ENCODE data around the gene FBXO11. TPM values are rescaled to one million over a fixed set of nuclear protein-coding genes. Genes with fewer than 3 reads are reported as not detected.
A peak's percentile ranks its signal among the peaks of the same experiment; 100 is the strongest.

The FBXO11 gene
- total and polyA plus RNA-seq, 8 donors: 56.2 to 101 (median 89.2) TPM

GRCh38 chr2:47805850-47806249 lies 100.4 kb downstream of the FBXO11 start:
- DNase-seq (no peak), ATAC-seq (no peak)
- peaks cover 4 to 99% of the 10 kb centered on the region in 2 donors for H3K36me3 ChIP-seq
- no peaks in the 10 kb centered on the region for H3K27me3 ChIP-seq
- no peak overlapping the region for H3K4me3 ChIP-seq
- H3K27ac ChIP-seq: no peak overlapping the region
- peaks cover 0 to 11% of the 10 kb centered on the region in 2 donors for H3K4me1 ChIP-seq
- TF ChIP-seq, protein P1, sequence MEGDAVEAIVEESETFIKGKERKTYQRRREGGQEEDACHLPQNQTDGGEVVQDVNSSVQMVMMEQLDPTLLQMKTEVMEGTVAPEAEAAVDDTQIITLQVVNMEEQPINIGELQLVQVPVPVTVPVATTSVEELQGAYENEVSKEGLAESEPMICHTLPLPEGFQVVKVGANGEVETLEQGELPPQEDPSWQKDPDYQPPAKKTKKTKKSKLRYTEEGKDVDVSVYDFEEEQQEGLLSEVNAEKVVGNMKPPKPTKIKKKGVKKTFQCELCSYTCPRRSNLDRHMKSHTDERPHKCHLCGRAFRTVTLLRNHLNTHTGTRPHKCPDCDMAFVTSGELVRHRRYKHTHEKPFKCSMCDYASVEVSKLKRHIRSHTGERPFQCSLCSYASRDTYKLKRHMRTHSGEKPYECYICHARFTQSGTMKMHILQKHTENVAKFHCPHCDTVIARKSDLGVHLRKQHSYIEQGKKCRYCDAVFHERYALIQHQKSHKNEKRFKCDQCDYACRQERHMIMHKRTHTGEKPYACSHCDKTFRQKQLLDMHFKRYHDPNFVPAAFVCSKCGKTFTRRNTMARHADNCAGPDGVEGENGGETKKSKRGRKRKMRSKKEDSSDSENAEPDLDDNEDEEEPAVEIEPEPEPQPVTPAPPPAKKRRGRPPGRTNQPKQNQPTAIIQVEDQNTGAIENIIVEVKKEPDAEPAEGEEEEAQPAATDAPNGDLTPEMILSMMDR (IDR thresholded peaks at IDR 0.05): no peak
- intact Hi-C loops (cut with DNase I): no loop called here
- H3K9me3 ChIP-seq: peaks cover 0 to 7% of the 10 kb centered on the region in 2 donors

GRCh38 chr2:47803770-47804169 lies 102.5 kb downstream of the FBXO11 start:
- Histone ChIP-seq H3K4me1 (peaks cover 0 to 25% of the 10 kb centered on the region in 2 donors), H3K4me3 (no peak overlapping the region), H3K27me3 (no peaks in the 10 kb centered on the region), H3K27ac (no peak overlapping the region), H3K9me3 (peaks cover 0 to 7% of the 10 kb centered on the region in 2 donors), H3K36me3 (peaks cover 4 to 99% of the 10 kb centered on the region in 2 donors)
- TF ChIP-seq, protein P1 (IDR thresholded peaks at IDR 0.05): no peak
- intact Hi-C loops (cut with DNase I): no loop called here
- ATAC-seq: no peak
- no peak for DNase-seq

DNA sequence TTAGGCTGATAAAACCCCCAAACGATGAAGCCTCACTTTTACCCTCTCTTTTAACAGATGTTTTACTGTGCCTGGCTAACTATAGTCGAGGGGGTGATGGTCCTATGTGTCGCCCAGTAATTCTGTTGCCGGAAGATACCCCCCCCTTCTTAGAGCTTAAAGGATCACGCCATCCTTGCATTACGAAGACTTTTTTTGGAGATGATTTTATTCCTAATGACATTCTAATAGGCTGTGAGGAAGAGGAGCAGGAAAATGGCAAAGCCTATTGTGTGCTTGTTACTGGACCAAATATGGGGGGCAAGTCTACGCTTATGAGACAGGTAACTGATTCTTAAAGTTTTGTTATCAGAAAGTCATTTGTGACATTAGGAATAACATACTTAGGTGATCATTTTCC lies 102.9 kb downstream of the FBXO11 start:
- intact Hi-C loops (cut with DNase I): no loop called here
- TF ChIP-seq, protein P1 (IDR thresholded peaks at IDR 0.05): no peak
- Histone ChIP-seq H3K4me1 (peaks cover 0 to 28% of the 10 kb centered on the region in 2 donors), H3K4me3 (no peak overlapping the region), H3K27me3 (no peaks in the 10 kb centered on the region), H3K36me3 (peaks cover 4 to 99% of the 10 kb centered on the region in 2 donors), H3K27ac (no peak overlapping the region), H3K9me3 (peaks cover 0 to 7% of the 10 kb centered on the region in 2 donors)
- ATAC-seq: no peak
- no peak for DNase-seq

GRCh38 chr2:47801118-47801517 lies 105.2 kb downstream of the FBXO11 start:
- TF ChIP-seq, protein P1 (IDR thresholded peaks at IDR 0.05): no peak
- no peak overlapping the region for H3K27ac ChIP-seq
- H3K36me3 ChIP-seq: peaks cover 4 to 100% of the 10 kb centered on the region in 2 donors
- no peak for ATAC-seq
- H3K4me3 ChIP-seq: no peak overlapping the region
- H3K27me3 ChIP-seq: no peaks in the 10 kb centered on the region
- no peak for DNase-seq
- intact Hi-C loops (cut with DNase I): no loop called here
- peaks cover 0 to 34% of the 10 kb centered on the region in 2 donors for H3K4me1 ChIP-seq
- H3K9me3 ChIP-seq: peaks cover 0 to 7% of the 10 kb centered on the region in 2 donors

DNA sequence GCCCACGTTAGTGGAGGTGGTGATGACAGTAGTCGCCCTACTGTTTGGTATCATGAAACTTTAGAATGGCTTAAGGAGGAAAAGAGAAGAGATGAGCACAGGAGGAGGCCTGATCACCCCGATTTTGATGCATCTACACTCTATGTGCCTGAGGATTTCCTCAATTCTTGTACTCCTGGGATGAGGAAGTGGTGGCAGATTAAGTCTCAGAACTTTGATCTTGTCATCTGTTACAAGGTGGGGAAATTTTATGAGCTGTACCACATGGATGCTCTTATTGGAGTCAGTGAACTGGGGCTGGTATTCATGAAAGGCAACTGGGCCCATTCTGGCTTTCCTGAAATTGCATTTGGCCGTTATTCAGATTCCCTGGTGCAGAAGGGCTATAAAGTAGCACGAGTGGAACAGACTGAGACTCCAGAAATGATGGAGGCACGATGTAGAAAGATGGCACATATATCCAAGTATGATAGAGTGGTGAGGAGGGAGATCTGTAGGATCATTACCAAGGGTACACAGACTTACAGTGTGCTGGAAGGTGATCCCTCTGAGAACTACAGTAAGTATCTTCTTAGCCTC lies 107.2 kb downstream of the FBXO11 start:
- no peak for ATAC-seq
- TF ChIP-seq, protein P1 (IDR thresholded peaks at IDR 0.05): no peak
- Histone ChIP-seq H3K9me3 (peaks cover 0 to 7% of the 10 kb centered on the region in 2 donors), H3K27me3 (no peaks in the 10 kb centered on the region), H3K4me3 (no peak overlapping the region), H3K27ac (peak overlapping the region in 1 of 2 donors; percentile 78), H3K36me3 (peaks cover 0 to 98% of the 10 kb centered on the region in 2 donors), H3K4me1 (peaks cover 0 to 23% of the 10 kb centered on the region in 2 donors)
- intact Hi-C loops (cut with DNase I): no loop called here
- DNase-seq: no peak

Data from left lung (tissue), 10 donors.